HepG2 (cell line): ENCODE measurements around the gene RSAD1. TPM values are rescaled to one million over a fixed set of nuclear protein-coding genes. Genes with fewer than 3 reads are reported as not detected.

Experiments used
- ATAC-seq: fragments of 200-7000 bp; cut with Tn5 transposase; 3 replicates; pipeline ENCODE4 v1.9.1; 2020; ENCODE audit warnings: mild to moderate bottlenecking, moderate library complexity
- BruUV-seq: library from RNA; stranded (reverse); fragments of 400-500 nt; replicated peaks from 2 replicates; lab custom pipeline; 2021; lab: Mats Ljungman, UMichigan
- CTCF ChIA-PET: fragments of 300-600 bp; formaldehyde crosslinking; extraction: SDS; loops from one replicate; lab custom pipeline; 2021; ENCODE audit warnings: low total read pairs, inconsistent platforms, low intra/inter-chr PET ratio; lab: Yijun Ruan, JAX
- POLR2A ChIA-PET: fragments of 350-600 bp; sonication (Branson Sonifier 250); formaldehyde crosslinking; loops from one replicate; lab custom pipeline; 2020; ENCODE audit warnings: antibody characterized with exemption, inconsistent platforms; lab: Yijun Ruan, JAX
- DNase-seq: peaks from one replicate; pipeline ENCODE4 v3.0.0-alpha.2; 2015; ENCODE audit warnings: low spot score
- FAIRE-seq: peaks from 3 replicates; lab custom pipeline; 2011; peaks lifted over from hg19 to GRCh38; lab: Jason Lieb, UNC
- H2AFZ ChIP-seq: one replicate; pipeline ENCODE4 v1.6.1; 2011; ENCODE audit warnings: low read length, inconsistent platforms
- H3K27ac ChIP-seq: fragments of 300-600 bp; 3 replicates; pipeline ENCODE4 v1.8.0; 2011; ENCODE audit warnings: mixed run types, mild to moderate bottlenecking, mixed read lengths, low read length, inconsistent platforms; ENCODE audit not compliant: insufficient read depth; ENCODE audit errors: extremely low read length
- H3K27me3 ChIP-seq, 2 experiments: fragments of 200-600 bp in 1 of 2; 2 replicates in 1 of 2; 3 replicates in 1 of 2; pipeline versions ENCODE4 v1.6.0 to v1.8.0; 2011; ENCODE audit warnings: low read length in 2 of 2, mild to moderate bottlenecking in 2 of 2, moderate library complexity in 2 of 2, inconsistent platforms in 1 of 2; ENCODE audit not compliant: insufficient read depth in 2 of 2, control insufficient read depth in 1 of 2
- H3K36me3 ChIP-seq, 2 experiments: fragments of 200-600 bp in 1 of 2; replicated peaks in 1 of 2; 2 replicates in 1 of 2; 3 replicates in 1 of 2; pipeline versions ENCODE4 v1.5.1 to v1.8.0; 2011; ENCODE audit warnings: low read length in 2 of 2, inconsistent platforms in 1 of 2; ENCODE audit not compliant: insufficient read depth in 2 of 2, control insufficient read depth in 1 of 2
- H3K4me1 ChIP-seq: 2 replicates; pipeline ENCODE4 v1.5.1; 2012; ENCODE audit warnings: low read length, inconsistent platforms; ENCODE audit not compliant: insufficient read depth
- H3K4me2 ChIP-seq: 2 replicates; pipeline ENCODE4 v1.6.0; 2011; ENCODE audit warnings: low read depth, low read length, inconsistent platforms
- H3K4me3 ChIP-seq, 3 experiments: fragments of 200-600 bp in 1 of 3; sonication (generic), shearing (Covaris generic) in 1 of 3; replicated peaks in 1 of 3; 2 replicates each; pipeline ENCODE4 v1.5.1; 2011 to 2016; ENCODE audit warnings: low read length in 3 of 3, inconsistent platforms in 2 of 3, low read depth in 2 of 3, mild to moderate bottlenecking in 2 of 3, control low read depth in 1 of 3, mixed read lengths in 1 of 3; ENCODE audit not compliant: insufficient read depth in 1 of 3
- H3K79me2 ChIP-seq: one replicate; pipeline ENCODE4 v1.6.1; 2011; ENCODE audit warnings: low read length, inconsistent platforms; ENCODE audit not compliant: insufficient read depth
- H3K9ac ChIP-seq: 2 replicates; pipeline ENCODE4 v1.6.0; 2011; ENCODE audit warnings: mild to moderate bottlenecking, low read depth, low read length, inconsistent platforms; ENCODE audit not compliant: insufficient read depth
- H3K9me3 ChIP-seq: 2 replicates; pipeline ENCODE4 v1.5.1; 2012; ENCODE audit warnings: mild to moderate bottlenecking, low read length
- H4K20me1 ChIP-seq: 2 replicates; pipeline ENCODE4 v1.6.0; 2011; ENCODE audit warnings: inconsistent platforms, mild to moderate bottlenecking, low read length, moderate library complexity; ENCODE audit not compliant: insufficient read depth
- FOXO4 ChIP-seq: sonication (generic); formaldehyde crosslinking; conservative IDR thresholded peaks from 2 replicates; pipeline ENCODE4 v1.8.1; 2023; ENCODE audit warnings: missing genetic modification reagents
- HOXA9 ChIP-seq: sonication (generic); formaldehyde crosslinking; IDR thresholded peaks from 2 replicates; pipeline ENCODE4 v1.8.1; 2022; ENCODE audit warnings: missing genetic modification reagents, mild to moderate bottlenecking, moderate library complexity, borderline replicate concordance
- NONO ChIP-seq, 2 experiments: fragments of 450-650 bp in 1 of 2; sonication (generic) in 1 of 2; formaldehyde crosslinking in 1 of 2; IDR thresholded peaks in 1 of 2; conservative IDR thresholded peaks in 1 of 2; 2 replicates each; pipeline versions ENCODE4 v1.6.1 to v1.8.0; 2017 to 2022; ENCODE audit warnings: mild to moderate bottlenecking in 1 of 2, missing genetic modification reagents in 1 of 2, moderate library complexity in 1 of 2
- TEF ChIP-seq: sonication (generic); formaldehyde crosslinking; IDR thresholded peaks from 2 replicates; pipeline ENCODE4 v1.5.0; 2020; ENCODE audit warnings: missing genetic modification reagents
- ZKSCAN1 ChIP-seq: fragments of 150-350 bp; IDR thresholded peaks from 2 replicates; pipeline ENCODE4 v1.6.1; 2014; ENCODE audit warnings: low read length
- ZNF839 ChIP-seq: sonication (generic); formaldehyde crosslinking; IDR thresholded peaks from 2 replicates; pipeline ENCODE4 v1.4.0; 2020; ENCODE audit warnings: missing genetic modification reagents, mild to moderate bottlenecking, borderline replicate concordance
- WGBS: methylation state at CpG from one replicate; pipeline ENCODE4 v1.1.6; 2017; ENCODE audit warnings: low lambda C conversion rate; 5-methylcytosine and 5-hydroxymethylcytosine counted together
- in situ Hi-C: cut with HindIII; loops from 2 replicates; pipeline ENCODE4 v1.10.0; 2017; ENCODE audit warnings: low pct_unique_long_range_greater_than_20kb; ENCODE audit not compliant: extremely low pct_ligation_motif_present
- intact Hi-C: fragments of 100-400 bp; cut with micrococcal nuclease; formaldehyde crosslinking; loops from one replicate; pipeline ENCODE4 v1.10.0; 2022; ENCODE audit not compliant: unreplicated experiment
- polyA plus RNA-seq, 8 experiments: library from polyadenylated mRNA; depleted of rRNA in 3 of 8; stranded (reverse) in 7 of 8; unstranded in 1 of 8; fragments of >200 nt; fragmentation: Illumina TruSeq in 4 of 8; extraction: Trizol in 4 of 8; gene quantifications; 2 replicates each; pipeline versions ENCODE4 v1.2.1 to v1.2.3, GENCODE V29; 2011 to 2016; ENCODE audit warnings: low read depth in 4 of 8, missing spikeins in 1 of 8, mixed read lengths in 1 of 8; ENCODE audit not compliant: insufficient read depth in 1 of 8
- total RNA-seq, 5 experiments: library from RNA; depleted of rRNA; stranded (reverse); fragments of >200 nt; fragmentation: Illumina TruSeq; extraction: Trizol; gene quantifications; 2 replicates each; pipeline ENCODE4 v1.2.3, GENCODE V29; 2016; ENCODE audit warnings: low read depth in 1 of 5
- TF ChIP-seq, protein P1 (sequence below): sonication (generic); formaldehyde crosslinking; IDR thresholded peaks from 2 replicates; pipeline ENCODE4 v1.8.0; 2022; ENCODE audit warnings: mild to moderate bottlenecking, missing genetic modification reagents, borderline replicate concordance

Gene RSAD1
- total and polyA plus RNA-seq, 2 of the 13 experiments (the other 11 are each of a cell fraction or from before 2014, with no cell fraction given), result 22.7 to 27.7 TPM

- POLR2A ChIA-PET, result interaction anchor here (1.1 to 2.5 kb wide), 11 partner anchors 12 to 214 kb away, joined by 3 to 28 read pairs (median 5); partner anchors contain the start of gene LRRC59
- intact Hi-C loops, result no loop called here
- H4K20me1 ChIP-seq, result peaks cover 4% of the 10 kb centered on the region; the same call in 1 of the 2 replicates
- H3K9me3 ChIP-seq, result no peaks in the 10 kb centered on the region
- H3K79me2 ChIP-seq, result peaks cover 3% of the 10 kb centered on the region
- ATAC-seq, result no peak
- TF ChIP-seq ZKSCAN1 (peak; percentile 92), TEF (no peak), NONO (IDR thresholded peaks at IDR 0.05) (no peak), NONO (CRISPR knock-in tag; conservative IDR thresholded peaks at IDR 0.05) (0 out of 2 replicates have a peak, but pooled peaks have one; percentile 3), FOXO4 (0 out of 2 replicates have a peak, but pooled peaks have one; percentile 11), ZNF839 (CRISPR knock-in tag) (no peak), HOXA9 (CRISPR knock-in tag) (0 out of 2 replicates have a peak, but pooled peaks have one; percentile 10)
- TF ChIP-seq, protein P1, sequence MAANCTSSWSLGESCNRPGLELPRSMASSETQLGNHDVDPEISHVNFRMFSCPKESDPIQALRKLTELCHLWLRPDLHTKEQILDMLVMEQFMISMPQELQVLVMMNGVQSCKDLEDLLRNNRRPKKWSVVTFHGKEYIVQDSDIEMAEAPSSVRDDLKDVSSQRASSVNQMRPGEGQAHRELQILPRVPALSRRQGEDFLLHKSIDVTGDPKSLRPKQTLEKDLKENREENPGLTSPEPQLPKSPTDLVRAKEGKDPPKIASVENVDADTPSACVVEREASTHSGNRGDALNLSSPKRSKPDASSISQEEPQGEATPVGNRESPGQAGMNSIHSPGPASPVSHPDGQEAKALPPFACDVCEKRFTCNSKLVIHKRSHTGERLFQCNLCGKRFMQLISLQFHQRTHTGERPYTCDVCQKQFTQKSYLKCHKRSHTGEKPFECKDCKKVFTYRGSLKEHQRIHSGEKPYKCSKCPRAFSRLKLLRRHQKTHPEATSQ (CRISPR knock-in tag), result no peak
- H3K9ac ChIP-seq, result no peak overlapping the region
- in situ Hi-C loops, result loop anchor here (5.0 kb wide), 2 partner anchors 147 to 217 kb away; no protein-coding TSS in a partner anchor
- FAIRE-seq, result no peak
- peaks cover 50% of the 10 kb centered on the region for H3K4me1 ChIP-seq
- no peak overlapping the region for H2AFZ ChIP-seq
- CTCF ChIA-PET, result interaction anchor here (2.5 to 3.0 kb wide), 3 partner anchors 52 to 118 kb away, joined by 20 to 43 read pairs (median 20); partner anchors contain the start of gene LRRC59
- H3K4me3 ChIP-seq, result no peak overlapping the region
- no peak overlapping the region for H3K27ac ChIP-seq
- peak overlapping the region; percentile 94 for H3K4me2 ChIP-seq
- H3K27me3 ChIP-seq, result no peaks in the 10 kb centered on the region
- H3K36me3 ChIP-seq, result peaks cover 9 to 19% of the 10 kb centered on the region in 2 experiments; a peak in 4 of 5 replicates
- WGBS, result 99% methylated on average over 7 of the region's 7 CpGs
- no peak for DNase-seq
- BruUV-seq, result no TSS peak
These were observed 1.6 kb downstream of the RSAD1 start for GRCh38 chr17:50480142-50480764.
